Renal pelvis (tissue), 4 donors: ENCODE measurements around the gene SCAF4. TPM values are rescaled to one million over a fixed set of nuclear protein-coding genes. Genes with fewer than 3 reads are reported as not detected.
"Not testable (repeated sequence)": the region's sequence is repeated elsewhere in the genome, so short reads cannot be mapped to it uniquely, and the experiment has no call there.

Source experiments
- DNase-seq: peaks from one replicate; pipeline ENCODE4 v3.0.0-alpha.2; 2013
- polyA plus RNA-seq, 3 donors: library from polyadenylated mRNA; unstranded; fragments of 120-200 nt; gene quantifications; one replicate each; pipeline ENCODE4 v1.2.1, GENCODE V29; 2013; ENCODE audit not compliant: insufficient read length in 3 of 3

The SCAF4 gene
- polyA plus RNA-seq, 3 donors: 37.1 to 41.7 (median 40.7) TPM

- DNase-seq: not testable (repeated sequence)
Observed at GRCh38 chr21:31651491-31651890, 80.4 kb downstream of the SCAF4 start.

GRCh38 chr21:31650930-31651329, 81.0 kb downstream of the SCAF4 start:
- no peak for DNase-seq

GRCh38 chr21:31647650-31648049, 84.3 kb downstream of the SCAF4 start:
- no peak for DNase-seq

- no peak for DNase-seq
Observed at GRCh38 chr21:31644643-31645042, 87.3 kb downstream of the SCAF4 start.

GRCh38 chr21:31641416-31641922, 90.4 kb downstream of the SCAF4 start:
- DNase-seq: no peak

GRCh38 chr21:31636874-31637273, 95.0 kb downstream of the SCAF4 start:
- no peak for DNase-seq

- DNase-seq: no peak
Observed at GRCh38 chr21:31634993-31635392, 96.9 kb downstream of the SCAF4 start.

- DNase-seq: not testable (repeated sequence)
Observed at GRCh38 chr21:31631881-31632280, 100.0 kb downstream of the SCAF4 start.

- no peak for DNase-seq
Observed at GRCh38 chr21:31629972-31630711, 101.8 kb downstream of the SCAF4 start.

GRCh38 chr21:31624961-31625491, 106.9 kb downstream of the SCAF4 start:
- no peak for DNase-seq

- DNase-seq: no peak
Observed at GRCh38 chr21:31624181-31624580, 107.7 kb downstream of the SCAF4 start.

- no peak for DNase-seq
Observed at GRCh38 chr21:31623664-31624063, 108.3 kb downstream of the SCAF4 start.

- no peak for DNase-seq
Observed at GRCh38 chr21:31622397-31622796, 109.5 kb downstream of the SCAF4 start.

Other genes starting within 250 kb of the SCAF4 start
- gene SOD1, start 72.4 kb downstream of the SCAF4 start, polyA plus RNA-seq: 100 to 1,000 TPM; 243 to 277 (median 248) TPM
- 10 to 100 TPM; 15.9 to 19.3 (median 18.5) TPM for gene HUNK, start 140.9 kb upstream of the SCAF4 start, polyA plus RNA-seq